HG03060 (cell line): ENCODE measurements around the gene DCAF15.
A peak's percentile ranks its signal among the peaks of the same experiment; 100 is the strongest.
"Not testable (repeated sequence)": the region's sequence is repeated elsewhere in the genome, so short reads cannot be mapped to it uniquely, and the experiment has no call there.

ENCODE experiments used
- ATAC-seq: cut with Tn5 transposase; IDR thresholded peaks from one replicate; pipeline ENCODE4 v1.9.1; 2021; ENCODE audit warnings: low read depth, moderate number of reproducible peaks; ENCODE audit not compliant: unreplicated experiment

Gene DCAF15

GRCh38 chr19:13952154-13952930 is at the start of gene DCAF15:
TSS of gene DCAF15 (plus strand) at chr19:13952509. CDS start at chr19:13952513, 4 bp downstream.
- peak; percentile 98 for ATAC-seq

- ATAC-seq: no peak
Measured at GRCh38 chr19:13902993-13903555, 49.2 kb upstream of the DCAF15 start.

GRCh38 chr19:13905634-13906520 is 46.4 kb upstream of the DCAF15 start, which contains the start of the genes BRME1 and CC2D1A:
TSS of gene BRME1 (minus strand) at chr19:13906117. CDS start at chr19:13904892, 1,225 bp downstream.
TSS of gene CC2D1A (plus strand) at chr19:13906201. CDS start at chr19:13906442, 241 bp downstream.
- no peak for ATAC-seq

- ATAC-seq: no peak
Measured at GRCh38 chr19:13906521-13906904, 45.8 kb upstream of the DCAF15 start.

GRCh38 chr19:13906910-13907309 is 45.4 kb upstream of the DCAF15 start:
- ATAC-seq: no peak

GRCh38 chr19:13908674-13909073 is 43.6 kb upstream of the DCAF15 start:
- ATAC-seq: no peak

GRCh38 chr19:13909430-13909829 is 42.9 kb upstream of the DCAF15 start:
- ATAC-seq: no peak

- no peak for ATAC-seq
Measured at GRCh38 chr19:13913352-13913751, 39.0 kb upstream of the DCAF15 start.

- ATAC-seq: no peak
Measured at GRCh38 chr19:13914777-13915176, 37.5 kb upstream of the DCAF15 start.

GRCh38 chr19:13917888-13918406 is 34.4 kb upstream of the DCAF15 start:
- no peak for ATAC-seq

GRCh38 chr19:13918726-13919411 is 33.4 kb upstream of the DCAF15 start:
- ATAC-seq: no peak

GRCh38 chr19:13920524-13920923 is 31.8 kb upstream of the DCAF15 start:
- no peak for ATAC-seq

GRCh38 chr19:13920940-13921747 is 31.2 kb upstream of the DCAF15 start:
- ATAC-seq: no peak

- ATAC-seq: not testable (repeated sequence)
Measured at GRCh38 chr19:13922118-13922517, 30.2 kb upstream of the DCAF15 start.

- ATAC-seq: no peak
Measured at GRCh38 chr19:13923194-13923987, 28.9 kb upstream of the DCAF15 start.

- ATAC-seq: no peak
Measured at GRCh38 chr19:13926010-13926409, 26.3 kb upstream of the DCAF15 start.

- ATAC-seq: no peak
Measured at GRCh38 chr19:13926715-13927114, 25.6 kb upstream of the DCAF15 start.

- no peak for ATAC-seq
Measured at GRCh38 chr19:13929340-13929739, 23.0 kb upstream of the DCAF15 start.

GRCh38 chr19:13929956-13930355 is 22.4 kb upstream of the DCAF15 start:
- no peak for ATAC-seq
